Stomach (tissue), 9 donors: Measurements from ENCODE around the gene SRC. TPM values are rescaled to one million over a fixed set of nuclear protein-coding genes. Genes with fewer than 3 reads are reported as not detected.

Source experiments
- DNase-seq, 2 donors: peaks; one replicate each; pipeline versions ENCODE4 v3.0.0 to v3.0.0-alpha.2; 2013 to 2019
- H3K27ac ChIP-seq, 5 donors: fragments of 200-600 bp in 4 of 5; sonication (generic) in 4 of 5; one replicate each; pipeline ENCODE4 v1.5.1; 2013 to 2019; ENCODE audit warnings: mild to moderate bottlenecking in 1 of 5, moderate library complexity in 1 of 5
- H3K27me3 ChIP-seq, 3 donors: fragments of 200-600 bp; sonication (generic); one replicate each; pipeline ENCODE4 v1.5.1; 2017 to 2019; ENCODE audit warnings: mixed run types in 1 of 3
- H3K36me3 ChIP-seq, 4 donors: fragments of 200-600 bp; sonication (generic); 1 replicate in 3 of 4; 2 replicates in 1 of 4; pipeline ENCODE4 v1.5.1; 2016 to 2019
- H3K4me1 ChIP-seq, 4 donors: fragments of 200-600 bp; sonication (generic); one replicate each; pipeline ENCODE4 v1.5.1; 2016 to 2019
- H3K4me3 ChIP-seq, 4 donors: fragments of 200-600 bp; sonication (generic) in 3 of 4; one replicate each; pipeline ENCODE4 v1.5.1; 2016 to 2019; ENCODE audit warnings: mild to moderate bottlenecking in 1 of 4
- H3K9me3 ChIP-seq, 4 donors: fragments of 200-600 bp; sonication (generic); one replicate each; pipeline ENCODE4 v1.5.1; 2016 to 2019
- EP300 ChIP-seq: sonication (generic); formaldehyde crosslinking; IDR thresholded peaks from one replicate; pipeline ENCODE4 v1.6.1; 2017; ENCODE audit warnings: antibody characterized with exemption
- POLR2A ChIP-seq, 4 donors: fragments of 450-650 bp; IDR thresholded peaks; one replicate each; pipeline ENCODE4 v1.6.1; 2016; ENCODE audit warnings: antibody characterized with exemption in 4 of 4, control low read depth in 2 of 4, mild to moderate bottlenecking in 1 of 4, moderate library complexity in 1 of 4
- POLR2AphosphoS5 ChIP-seq, 3 donors: sonication (generic); formaldehyde crosslinking; IDR thresholded peaks; one replicate each; pipeline ENCODE4 v1.6.1; 2016; ENCODE audit warnings: antibody characterized with exemption in 3 of 3
- WGBS, 5 donors: extraction: QIAGEN DNeasy Blood & Tissue Kit in 3 of 5; methylation state at CpG; one replicate each; pipeline versions ENCODE4 v1.1.5 to v1.1.7; 2013 to 2018; 5-methylcytosine and 5-hydroxymethylcytosine counted together
- intact Hi-C: fragments of 100-400 bp; cut with DNase I; formaldehyde crosslinking; loops from one replicate; pipeline ENCODE4 v1.15.1; 2023; ENCODE audit warnings: low total_unique reads
- polyA plus RNA-seq, 3 donors: library from polyadenylated mRNA; stranded (reverse); fragments of 200-250 nt; gene quantifications; one replicate each; pipeline ENCODE4 v1.2.3, GENCODE V29; 2013
- total RNA-seq, 5 donors: library from RNA; depleted of rRNA; stranded (reverse); fragments of >200 nt; gene quantifications; one replicate each; pipeline versions ENCODE4 v1.1.0 to v1.2.3, GENCODE V29; 2014 to 2016
- TF ChIP-seq, protein P1 (sequence below), 7 experiments: fragments of 450-650 bp in 4 of 7; fragments of 200-600 bp in 3 of 7; sonication (generic) in 3 of 7; IDR thresholded peaks; one replicate each; pipeline ENCODE4 v1.5.1; 2016 to 2019; ENCODE audit warnings: antibody characterized with exemption in 7 of 7, control low read depth in 2 of 7, mild to moderate bottlenecking in 1 of 7
- donor health status: healthy with polysubstance abuse.
- donor health status: Bipolar disorder and iron deficiency.
- donor health status: healthy.

The SRC gene
- total and polyA plus RNA-seq, 8 donors: 31.6 to 471 (median 47.3) TPM

GRCh38 chr20:37385659-37386504, 39.9 kb downstream of the SRC start:
- no peaks in the 10 kb centered on the region for H3K27me3 ChIP-seq
- H3K9me3 ChIP-seq: no peaks in the 10 kb centered on the region
- H3K4me1 ChIP-seq: peaks cover 19 to 47% (median 32%) of the 10 kb centered on the region in 4 donors
- no peak overlapping the region for H3K27ac ChIP-seq
- H3K36me3 ChIP-seq: peaks cover 32 to 64% (median 60%) of the 10 kb centered on the region in 4 donors
- 90 to 94% (median 92%) methylated on average over 17 to 25 of the region's 25 CpGs for WGBS, 5 donors
- TF ChIP-seq POLR2A (IDR thresholded peaks at IDR 0.05) (no peak), POLR2AphosphoS5 (IDR thresholded peaks at IDR 0.05) (no peak), EP300 (no peak)
- TF ChIP-seq, protein P1, sequence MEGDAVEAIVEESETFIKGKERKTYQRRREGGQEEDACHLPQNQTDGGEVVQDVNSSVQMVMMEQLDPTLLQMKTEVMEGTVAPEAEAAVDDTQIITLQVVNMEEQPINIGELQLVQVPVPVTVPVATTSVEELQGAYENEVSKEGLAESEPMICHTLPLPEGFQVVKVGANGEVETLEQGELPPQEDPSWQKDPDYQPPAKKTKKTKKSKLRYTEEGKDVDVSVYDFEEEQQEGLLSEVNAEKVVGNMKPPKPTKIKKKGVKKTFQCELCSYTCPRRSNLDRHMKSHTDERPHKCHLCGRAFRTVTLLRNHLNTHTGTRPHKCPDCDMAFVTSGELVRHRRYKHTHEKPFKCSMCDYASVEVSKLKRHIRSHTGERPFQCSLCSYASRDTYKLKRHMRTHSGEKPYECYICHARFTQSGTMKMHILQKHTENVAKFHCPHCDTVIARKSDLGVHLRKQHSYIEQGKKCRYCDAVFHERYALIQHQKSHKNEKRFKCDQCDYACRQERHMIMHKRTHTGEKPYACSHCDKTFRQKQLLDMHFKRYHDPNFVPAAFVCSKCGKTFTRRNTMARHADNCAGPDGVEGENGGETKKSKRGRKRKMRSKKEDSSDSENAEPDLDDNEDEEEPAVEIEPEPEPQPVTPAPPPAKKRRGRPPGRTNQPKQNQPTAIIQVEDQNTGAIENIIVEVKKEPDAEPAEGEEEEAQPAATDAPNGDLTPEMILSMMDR (IDR thresholded peaks at IDR 0.05): no peak
- intact Hi-C loops: loop anchor here (5.0 to 10.0 kb wide), 2 partner anchors 114 to 149 kb away; no protein-coding TSS in a partner anchor
- no peak overlapping the region for H3K4me3 ChIP-seq
- DNase-seq: peak in 1 of 2 donors; percentile 5

DNA sequence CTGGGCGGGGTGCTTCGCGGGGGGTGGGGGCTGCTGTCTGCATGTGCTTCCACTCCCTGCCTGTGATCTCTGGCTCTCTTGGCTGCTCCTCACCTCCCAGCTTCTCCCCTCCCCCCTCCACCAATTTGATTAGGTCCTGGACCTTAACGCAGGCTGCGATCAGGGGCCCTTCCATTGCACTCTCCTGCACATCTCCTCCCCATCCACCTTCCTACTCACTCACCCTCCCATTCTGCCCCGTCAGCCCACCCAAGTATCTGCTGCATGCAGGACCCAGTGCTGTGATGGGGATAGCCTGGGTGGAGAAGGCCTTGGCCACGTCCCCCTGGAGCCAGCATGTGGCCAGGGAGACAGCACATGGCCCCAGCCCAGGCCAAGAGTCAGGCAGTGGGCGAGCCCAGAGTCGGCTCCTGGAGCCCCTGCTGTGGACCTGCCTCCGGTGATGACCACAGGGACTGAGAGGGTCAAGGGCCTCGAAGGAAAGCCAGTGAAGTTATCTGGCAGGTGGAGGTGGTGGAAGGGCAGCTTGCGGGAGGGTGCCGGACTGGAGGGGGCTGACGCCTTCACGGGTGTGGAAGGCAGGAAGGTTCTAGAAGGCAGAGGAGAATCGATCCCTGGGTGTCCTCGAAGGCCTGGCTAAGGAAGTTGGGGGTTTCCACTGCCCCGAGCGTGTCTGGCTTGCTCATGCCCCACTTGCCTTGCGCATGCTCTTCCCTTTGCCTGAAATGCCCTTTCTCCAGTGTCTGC, 40.7 kb downstream of the SRC start:
- Histone ChIP-seq H3K27ac (no peak overlapping the region), H3K36me3 (peaks cover 36 to 72% (median 67%) of the 10 kb centered on the region in 4 donors), H3K9me3 (no peaks in the 10 kb centered on the region), H3K4me3 (no peak overlapping the region), H3K27me3 (no peaks in the 10 kb centered on the region), H3K4me1 (peaks cover 16 to 39% (median 26%) of the 10 kb centered on the region in 4 donors)
- WGBS, 5 donors: 80 to 88% (median 86%) methylated on average over 17 to 20 of the region's 20 CpGs
- TF ChIP-seq EP300 (no peak), POLR2A (IDR thresholded peaks at IDR 0.05) (no peak), POLR2AphosphoS5 (IDR thresholded peaks at IDR 0.05) (no peak)
- TF ChIP-seq, protein P1 (IDR thresholded peaks at IDR 0.05): no peak
- DNase-seq: peak in 1 of 2 donors; percentile 6
- intact Hi-C loops: loop anchor here (5.0 to 10.0 kb wide), 2 partner anchors 114 to 148 kb away; no protein-coding TSS in a partner anchor

GRCh38 chr20:37387519-37388269, 41.8 kb downstream of the SRC start:
- 87 to 94% (median 88%) methylated on average over 9 to 13 of the region's 13 CpGs for WGBS, 5 donors
- no peaks in the 10 kb centered on the region for H3K9me3 ChIP-seq
- H3K27me3 ChIP-seq: no peaks in the 10 kb centered on the region
- peaks cover 36 to 82% (median 77%) of the 10 kb centered on the region in 4 donors for H3K36me3 ChIP-seq
- peak in 1 of 2 donors; percentile 2 for DNase-seq
- no peak overlapping the region for H3K27ac ChIP-seq
- H3K4me3 ChIP-seq: no peak overlapping the region
- H3K4me1 ChIP-seq: peaks cover 10 to 28% (median 20%) of the 10 kb centered on the region in 4 donors
- TF ChIP-seq POLR2AphosphoS5 (IDR thresholded peaks at IDR 0.05) (no peak), POLR2A (IDR thresholded peaks at IDR 0.05) (no peak)
- intact Hi-C loops: loop anchor here (5.0 to 10.0 kb wide), 2 partner anchors 115 to 147 kb away; no protein-coding TSS in a partner anchor

DNA sequence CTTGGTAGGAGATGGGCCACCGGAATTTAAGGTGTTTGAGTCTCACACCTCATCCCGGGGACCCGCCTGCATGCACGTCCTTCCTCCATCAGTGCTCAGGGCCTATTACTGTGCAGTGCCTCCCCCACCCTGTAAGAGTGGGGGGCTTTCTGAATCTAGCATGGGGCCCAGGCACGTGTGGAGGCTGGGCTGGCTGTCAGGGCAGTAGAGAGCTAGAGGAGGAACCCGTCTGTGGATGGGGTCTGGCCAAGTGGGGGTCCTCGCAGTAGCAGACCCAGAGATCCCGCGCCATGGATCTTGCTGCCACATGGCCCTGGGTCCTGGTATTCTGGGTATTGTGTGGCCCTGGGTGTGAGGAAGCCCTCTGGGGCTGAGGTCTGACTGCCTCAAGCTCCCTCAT, 42.9 kb downstream of the SRC start:
- H3K36me3 ChIP-seq: peaks cover 34 to 91% (median 87%) of the 10 kb centered on the region in 4 donors
- peak in 1 of 2 donors; percentile 4 for DNase-seq

More for the DNA sequence above, 42.9 kb downstream of the SRC start:
- Histone ChIP-seq H3K27me3 (no peaks in the 10 kb centered on the region), H3K4me1 (peaks cover 5 to 23% (median 14%) of the 10 kb centered on the region in 4 donors), H3K9me3 (no peaks in the 10 kb centered on the region), H3K4me3 (no peak overlapping the region), H3K27ac (no peak overlapping the region)
- no peak for TF ChIP-seq EP300
- TF ChIP-seq, protein P1 (IDR thresholded peaks at IDR 0.05): no peak
- TF ChIP-seq POLR2A (IDR thresholded peaks at IDR 0.05): no peak
- TF ChIP-seq POLR2AphosphoS5 (IDR thresholded peaks at IDR 0.05): no peak
- WGBS, 5 donors: 84 to 90% (median 88%) methylated on average over 9 of the region's 9 CpGs
- intact Hi-C loops: loop anchor here (5.0 to 10.0 kb wide), 2 partner anchors 117 to 146 kb away; no protein-coding TSS in a partner anchor
